ENCODE measurements around the gene ASAP3. TPM values are rescaled to one million over a fixed set of nuclear protein-coding genes. Genes with fewer than 3 reads are reported as not detected.

The ASAP3 gene
- total RNA-seq, 1 experiment from 2014 or later = 17.9 TPM

- DNase-seq (ENCODE audit: low read depth, low spot score) (no peak), ATAC-seq (no peak)
- Histone ChIP-seq H3K36me3 (ENCODE audit: control insufficient read depth, insufficient read depth, low read length) (no peaks in the 10 kb centered on the region), H3K4me3 (ENCODE audit: low read depth in 2 of 2, low read length in 2 of 2) (no peak overlapping the region), H3K27ac (ENCODE audit: low read length) (no peak overlapping the region), H3K9me3 (ENCODE audit: control insufficient read depth, insufficient read depth, low read depth, low read length) (no peaks in the 10 kb centered on the region), H3K27me3 (ENCODE audit: control insufficient read depth, insufficient read depth, low read length) (no peaks in the 10 kb centered on the region), H3K4me1 (ENCODE audit: control insufficient read depth, insufficient read depth, low read length) (no peaks in the 10 kb centered on the region)
- POLR2A ChIA-PET = no interaction called here
- intact Hi-C loops (cut with micrococcal nuclease; ENCODE audit: unreplicated experiment) = no loop called here
- CTCF ChIA-PET = no interaction called here
- in situ Hi-C loops (cut with HindIII; ENCODE audit: low pct_unique_long_range_greater_than_20kb, low sequenced_read_pairs) = no loop called here
- no TSS peak for BruUV-seq (replicated peaks)
- no peak for TF ChIP-seq REST (IDR thresholded peaks at IDR 0.05; ENCODE audit: insufficient read depth in 1 of 2, low read depth in 2 of 2, low read length in 1 of 2)
- TF ChIP-seq POLR2AphosphoS5 (IDR thresholded peaks at IDR 0.05; ENCODE audit: low read depth, low read length) = no peak
- TF ChIP-seq SIN3A (IDR thresholded peaks at IDR 0.05; ENCODE audit: borderline replicate concordance, insufficient read depth, low read depth, low read length) = no peak
- TF ChIP-seq CTCF (IDR thresholded peaks at IDR 0.05) = no peak
- no peak for TF ChIP-seq TCF7L2 (IDR thresholded peaks at IDR 0.05; ENCODE audit: low read depth, low read length)
These were observed 45.4 kb downstream of the ASAP3 start for GRCh38 chr1:23438545-23438944.

- intact Hi-C loops (cut with micrococcal nuclease; ENCODE audit: unreplicated experiment) (no loop called here), in situ Hi-C loops (cut with HindIII; ENCODE audit: low pct_unique_long_range_greater_than_20kb, low sequenced_read_pairs) (no loop called here)
- DNase-seq (ENCODE audit: low read depth, low spot score) = no peak
- H3K9me3 ChIP-seq (ENCODE audit: control insufficient read depth, insufficient read depth, low read depth, low read length) = no peaks in the 10 kb centered on the region
- H3K4me1 ChIP-seq (ENCODE audit: control insufficient read depth, insufficient read depth, low read length) = no peaks in the 10 kb centered on the region
- BruUV-seq (replicated peaks) = no TSS peak
- H3K27ac ChIP-seq (ENCODE audit: low read length) = no peak overlapping the region
- H3K4me3 ChIP-seq (ENCODE audit: low read depth in 2 of 2, low read length in 2 of 2) = no peak overlapping the region
- TF ChIP-seq CTCF (IDR thresholded peaks at IDR 0.05) = no peak
- TF ChIP-seq SIN3A (IDR thresholded peaks at IDR 0.05; ENCODE audit: borderline replicate concordance, insufficient read depth, low read depth, low read length) = no peak
- no peak for TF ChIP-seq TCF7L2 (IDR thresholded peaks at IDR 0.05; ENCODE audit: low read depth, low read length)
- POLR2A ChIA-PET = no interaction called here
- H3K36me3 ChIP-seq (ENCODE audit: control insufficient read depth, insufficient read depth, low read length) = no peaks in the 10 kb centered on the region
- no peak for ATAC-seq
- no peaks in the 10 kb centered on the region for H3K27me3 ChIP-seq (ENCODE audit: control insufficient read depth, insufficient read depth, low read length)
- CTCF ChIA-PET = no interaction called here
These were observed 46.7 kb downstream of the ASAP3 start for GRCh38 chr1:23437355-23437664.

Measured in Panc1 (cell line).